ENCODE results near the gene ABI3BP. TPM values are rescaled to one million over a fixed set of nuclear protein-coding genes. Genes with fewer than 3 reads are reported as not detected.

ABI3BP gene
- total RNA-seq, 1 experiment from 2014 or later = 0.28 TPM

GRCh38 chr3:100761211-100761942 is 231.8 kb downstream of the ABI3BP start:
- H3K27me3 ChIP-seq (ENCODE audit: insufficient read depth, low read length) = no peaks in the 10 kb centered on the region
- H3K27ac ChIP-seq (ENCODE audit: insufficient read length, low read depth, low read length) = no peak overlapping the region
- H3K18ac ChIP-seq (ENCODE audit: insufficient read length, low read depth, low read length) = no peak overlapping the region
- H3K23me2 ChIP-seq (ENCODE audit: insufficient read length, low read depth, low read length, poor library complexity, severe bottlenecking) = no peaks in the 10 kb centered on the region
- no peak overlapping the region for H3K9ac ChIP-seq (ENCODE audit: extremely low read depth, insufficient read length, low read length)
- no peak overlapping the region for H3K4ac ChIP-seq (ENCODE audit: low read depth, low read length)
- Mint-ChIP-seq H3K27ac (0 out of 7 replicates have a peak overlapping the region, but pooled peaks of 1 of the 3 experiments have one; percentile 0), H3K4me1 (peaks cover 18 to 25% of the 10 kb centered on the region in 2 experiments), H3K27me3 (ENCODE audit: low read depth) (no peaks in the 10 kb centered on the region), H3K9me3 (no peaks in the 10 kb centered on the region), H3K4me3 (no peak overlapping the region), H3K36me3 (ENCODE audit: insufficient read depth in 1 of 3, low read depth in 3 of 3) (no peaks in the 10 kb centered on the region; a peak in 1 of 7 replicates)
- H2AK5ac ChIP-seq (ENCODE audit: insufficient read length, low read length) = no peak overlapping the region
- H4K91ac ChIP-seq (ENCODE audit: insufficient read length, low read depth, low read length) = no peak overlapping the region
- no peak overlapping the region for H3K14ac ChIP-seq (ENCODE audit: insufficient read depth, low read length)
- H2AFZ ChIP-seq (ENCODE audit: low read length) = no peak overlapping the region
- no peak overlapping the region for H2BK15ac ChIP-seq (ENCODE audit: low read depth, low read length)
- no peaks in the 10 kb centered on the region for H3K79me2 ChIP-seq (ENCODE audit: insufficient read depth, low read length)
- no peak overlapping the region for H3K56ac ChIP-seq (ENCODE audit: insufficient read length, low read depth, low read length)
- H3K23ac ChIP-seq (ENCODE audit: insufficient read length, low read depth, low read length) = no peak overlapping the region
- no peak overlapping the region for H3T11ph ChIP-seq (ENCODE audit: low read length)
- no peaks in the 10 kb centered on the region for H3K79me1 ChIP-seq (ENCODE audit: insufficient read depth, low read depth, low read length, poor library complexity, severe bottlenecking)
- peak; percentile 53 for DNase-seq
- no peak overlapping the region for H2BK120ac ChIP-seq (ENCODE audit: low read depth, low read length, poor library complexity, severe bottlenecking)
- H3K4me2 ChIP-seq (ENCODE audit: insufficient read depth, insufficient read length, low read length) = no peak overlapping the region
- peak; percentile 60 for TF ChIP-seq CTCF (conservative IDR thresholded peaks at IDR 0.05)
- no peak overlapping the region for H2BK5ac ChIP-seq (ENCODE audit: insufficient read length, low read length)
- no peak overlapping the region for H4K8ac ChIP-seq (replicated peaks; ENCODE audit: insufficient read length, low read depth, low read length)
- WGBS (ENCODE audit: extremely low coverage, insufficient read length, low lambda C conversion rate) = no CpG with 5 or more reads among the region's 1 CpG
- no peak overlapping the region for H2BK12ac ChIP-seq (ENCODE audit: insufficient read length, low read depth, low read length)
- no peaks in the 10 kb centered on the region for H3K4me1 ChIP-seq (ENCODE audit: insufficient read depth, low read length)
- H2BK20ac ChIP-seq (ENCODE audit: low read depth, low read length, poor library complexity, severe bottlenecking) = no peak overlapping the region
- H3K9me3 ChIP-seq (ENCODE audit: control insufficient read depth, low read depth, low read length) = no peaks in the 10 kb centered on the region
- no peak overlapping the region for H4K5ac ChIP-seq (ENCODE audit: insufficient read length, low read depth, low read length)
- H4K20me1 ChIP-seq (ENCODE audit: control insufficient read depth, insufficient read depth, insufficient read length) = no peaks in the 10 kb centered on the region

All from H9 (cell line).